ENCODE measurements around the gene SUGCT.

DNA sequence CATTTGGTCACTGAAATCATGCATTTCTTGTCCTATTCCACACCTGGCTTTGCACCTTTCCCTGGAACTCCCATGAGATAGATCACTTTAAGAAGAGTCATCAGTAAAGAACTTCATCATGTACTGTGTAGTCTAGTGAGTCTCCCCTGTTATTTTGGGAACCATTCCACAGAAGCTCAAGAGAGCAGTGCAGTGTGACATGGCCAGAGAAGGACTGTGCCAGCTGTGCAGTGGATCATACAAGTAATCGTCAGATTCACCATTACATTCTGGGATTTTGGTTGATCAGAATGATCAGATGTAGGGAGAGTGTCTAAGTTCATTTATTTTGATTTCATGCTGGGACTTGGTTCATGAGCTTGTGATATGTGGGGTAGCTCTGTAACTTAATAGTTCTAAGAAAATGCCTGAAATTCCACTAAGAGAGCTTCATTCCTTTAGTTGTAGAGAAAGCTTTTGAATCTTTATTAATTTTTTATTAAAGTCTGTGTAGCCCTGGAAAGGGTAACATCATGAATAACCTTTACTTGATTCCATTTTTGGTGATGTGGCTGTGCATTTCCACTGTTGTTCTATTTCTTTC is 166.8 kb downstream of the SUGCT start:
- TF ChIP-seq, protein P1, sequence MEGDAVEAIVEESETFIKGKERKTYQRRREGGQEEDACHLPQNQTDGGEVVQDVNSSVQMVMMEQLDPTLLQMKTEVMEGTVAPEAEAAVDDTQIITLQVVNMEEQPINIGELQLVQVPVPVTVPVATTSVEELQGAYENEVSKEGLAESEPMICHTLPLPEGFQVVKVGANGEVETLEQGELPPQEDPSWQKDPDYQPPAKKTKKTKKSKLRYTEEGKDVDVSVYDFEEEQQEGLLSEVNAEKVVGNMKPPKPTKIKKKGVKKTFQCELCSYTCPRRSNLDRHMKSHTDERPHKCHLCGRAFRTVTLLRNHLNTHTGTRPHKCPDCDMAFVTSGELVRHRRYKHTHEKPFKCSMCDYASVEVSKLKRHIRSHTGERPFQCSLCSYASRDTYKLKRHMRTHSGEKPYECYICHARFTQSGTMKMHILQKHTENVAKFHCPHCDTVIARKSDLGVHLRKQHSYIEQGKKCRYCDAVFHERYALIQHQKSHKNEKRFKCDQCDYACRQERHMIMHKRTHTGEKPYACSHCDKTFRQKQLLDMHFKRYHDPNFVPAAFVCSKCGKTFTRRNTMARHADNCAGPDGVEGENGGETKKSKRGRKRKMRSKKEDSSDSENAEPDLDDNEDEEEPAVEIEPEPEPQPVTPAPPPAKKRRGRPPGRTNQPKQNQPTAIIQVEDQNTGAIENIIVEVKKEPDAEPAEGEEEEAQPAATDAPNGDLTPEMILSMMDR (conservative IDR thresholded peaks at IDR 0.05) = no peak
- TF ChIP-seq ZFX (IDR thresholded peaks at IDR 0.05) = no peak

Data from C4-2B (cell line).